ENCODE results near the gene TOLLIP.
"Not testable (repeated sequence)": the region's sequence is repeated elsewhere in the genome, so short reads cannot be mapped to it uniquely, and the experiment has no call there.

GRCh38 chr11:1246301-1246700 is 63.1 kb downstream of the TOLLIP start:
- TF ChIP-seq, protein P1, sequence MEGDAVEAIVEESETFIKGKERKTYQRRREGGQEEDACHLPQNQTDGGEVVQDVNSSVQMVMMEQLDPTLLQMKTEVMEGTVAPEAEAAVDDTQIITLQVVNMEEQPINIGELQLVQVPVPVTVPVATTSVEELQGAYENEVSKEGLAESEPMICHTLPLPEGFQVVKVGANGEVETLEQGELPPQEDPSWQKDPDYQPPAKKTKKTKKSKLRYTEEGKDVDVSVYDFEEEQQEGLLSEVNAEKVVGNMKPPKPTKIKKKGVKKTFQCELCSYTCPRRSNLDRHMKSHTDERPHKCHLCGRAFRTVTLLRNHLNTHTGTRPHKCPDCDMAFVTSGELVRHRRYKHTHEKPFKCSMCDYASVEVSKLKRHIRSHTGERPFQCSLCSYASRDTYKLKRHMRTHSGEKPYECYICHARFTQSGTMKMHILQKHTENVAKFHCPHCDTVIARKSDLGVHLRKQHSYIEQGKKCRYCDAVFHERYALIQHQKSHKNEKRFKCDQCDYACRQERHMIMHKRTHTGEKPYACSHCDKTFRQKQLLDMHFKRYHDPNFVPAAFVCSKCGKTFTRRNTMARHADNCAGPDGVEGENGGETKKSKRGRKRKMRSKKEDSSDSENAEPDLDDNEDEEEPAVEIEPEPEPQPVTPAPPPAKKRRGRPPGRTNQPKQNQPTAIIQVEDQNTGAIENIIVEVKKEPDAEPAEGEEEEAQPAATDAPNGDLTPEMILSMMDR (IDR thresholded peaks at IDR 0.05), result not testable (repeated sequence)
- TF ChIP-seq POLR2A (IDR thresholded peaks at IDR 0.05), result not testable (repeated sequence)

Data from ovary (tissue), 3 donors.